NCI-H1048 (cell line): Measurements from ENCODE around the gene ZRSR2.

ENCODE experiments used
- DNase-seq: peaks from one replicate; lab custom pipeline; 2025; lab: John Stamatoyannopoulos, UW

The ZRSR2 gene

GRCh38 chrX:15854080-15854655 lies 63.9 kb downstream of the ZRSR2 start:
- DNase-seq: no peak

GRCh38 chrX:15854712-15855567 lies 64.7 kb downstream of the ZRSR2 start, which contains the start of gene AP1S2:
Gene AP1S2, minus strand, starts transcription at chrX:15854813. Its CDS starts 2,289 bp downstream, at chrX:15852524.
- DNase-seq: peak; percentile 96

GRCh38 chrX:15855568-15856221 lies 65.4 kb downstream of the ZRSR2 start:
- DNase-seq: no peak

DNA sequence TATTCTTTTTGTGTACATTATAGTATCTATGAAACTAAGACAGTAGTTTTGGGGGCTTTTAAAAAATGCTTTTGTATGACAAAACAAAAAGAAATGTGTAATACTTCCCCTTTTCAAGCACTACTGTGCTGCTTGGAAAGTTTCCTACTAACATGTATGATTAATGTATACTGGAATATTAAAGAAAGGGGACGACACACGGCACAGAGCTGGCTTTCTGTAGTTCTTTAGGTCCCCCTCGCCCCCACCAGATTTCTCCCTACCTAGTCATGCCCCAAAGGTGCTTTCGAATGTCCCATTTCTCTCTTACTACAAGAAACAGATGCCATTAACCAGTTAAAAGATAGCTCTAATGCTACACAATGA lies 65.9 kb downstream of the ZRSR2 start:
- DNase-seq: no peak

GRCh38 chrX:15856636-15857035 lies 66.4 kb downstream of the ZRSR2 start:
- DNase-seq: no peak

DNA sequence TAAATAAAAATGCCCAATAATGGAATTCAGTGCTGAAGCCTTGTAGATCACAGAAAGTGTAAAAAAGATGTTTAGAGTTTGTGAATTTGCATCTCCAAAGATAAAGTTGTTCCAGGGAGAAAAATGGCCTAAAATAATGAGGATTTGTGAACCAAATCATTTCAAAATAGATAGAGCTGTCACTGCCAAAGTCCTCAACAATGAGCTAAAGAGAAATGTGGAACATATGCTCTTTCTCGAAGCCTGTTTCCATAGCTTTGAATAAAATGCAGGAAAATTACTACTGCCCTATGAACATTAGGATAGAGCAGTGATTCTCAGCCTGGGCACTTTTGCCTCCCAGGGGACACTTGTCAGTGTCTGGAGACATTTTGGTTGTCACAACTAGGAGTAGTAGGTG lies 67.8 kb downstream of the ZRSR2 start:
- DNase-seq: no peak

DNA sequence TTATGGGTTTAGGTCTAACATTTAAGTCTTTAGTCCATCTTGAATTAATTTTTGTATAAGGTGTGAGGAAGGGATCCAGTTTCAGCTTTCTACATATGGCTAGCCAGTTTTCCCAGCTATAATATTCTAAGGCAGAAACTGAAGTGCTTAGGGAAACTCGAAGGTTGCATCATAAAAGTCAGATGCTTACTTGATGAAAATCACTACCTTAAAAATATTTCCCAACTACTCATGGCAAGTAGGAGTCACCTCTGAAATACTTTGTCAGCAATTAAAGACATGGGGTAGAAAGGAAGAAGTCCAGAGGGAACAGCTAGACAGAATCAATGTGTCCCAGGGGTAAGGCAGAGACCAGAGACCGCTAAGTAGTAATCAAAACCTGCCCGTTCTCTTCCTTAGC lies 70.6 kb downstream of the ZRSR2 start:
- no peak for DNase-seq

DNA sequence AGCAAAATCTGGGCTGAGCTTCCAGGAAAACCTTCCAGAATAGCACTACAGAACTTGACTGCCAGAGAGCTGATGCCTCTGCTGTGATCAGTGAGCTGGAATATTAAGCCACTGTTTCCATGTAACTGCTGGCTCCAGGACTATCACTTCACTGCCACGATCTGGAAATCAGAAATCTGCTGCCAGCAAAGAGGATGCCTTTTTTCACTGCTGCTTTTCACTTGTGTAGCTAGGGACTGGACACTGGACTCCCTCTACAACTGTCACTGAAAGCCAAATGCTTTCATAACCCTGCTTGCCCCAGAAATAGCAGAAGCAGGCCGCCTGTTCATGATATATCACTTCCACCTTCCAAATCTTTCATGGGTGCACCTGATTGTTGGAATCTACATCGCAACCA lies 73.7 kb downstream of the ZRSR2 start:
- DNase-seq: no peak

DNA sequence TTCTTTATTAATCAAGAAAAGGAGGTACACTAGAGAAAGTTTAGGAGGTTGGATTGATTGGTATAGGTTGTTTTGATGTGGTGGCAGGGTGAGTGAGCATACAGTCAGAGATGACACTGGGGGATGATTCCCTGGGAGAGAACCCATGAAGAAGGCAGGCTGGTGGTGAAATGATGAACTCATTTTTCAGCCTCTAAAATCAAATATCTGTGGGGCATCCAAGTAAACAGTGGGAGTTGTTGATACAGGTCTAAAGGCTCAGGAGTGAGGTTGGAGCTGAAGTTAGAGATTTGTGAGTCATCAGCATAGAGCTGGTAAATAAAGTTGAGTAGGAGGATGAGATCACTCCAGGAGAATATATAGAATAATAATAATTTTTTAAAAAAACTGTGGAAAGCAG lies 74.3 kb downstream of the ZRSR2 start:
- DNase-seq: no peak

GRCh38 chrX:15866147-15866546 lies 75.9 kb downstream of the ZRSR2 start:
- DNase-seq: no peak

GRCh38 chrX:15869695-15870094 lies 79.4 kb downstream of the ZRSR2 start:
- DNase-seq: no peak

DNA sequence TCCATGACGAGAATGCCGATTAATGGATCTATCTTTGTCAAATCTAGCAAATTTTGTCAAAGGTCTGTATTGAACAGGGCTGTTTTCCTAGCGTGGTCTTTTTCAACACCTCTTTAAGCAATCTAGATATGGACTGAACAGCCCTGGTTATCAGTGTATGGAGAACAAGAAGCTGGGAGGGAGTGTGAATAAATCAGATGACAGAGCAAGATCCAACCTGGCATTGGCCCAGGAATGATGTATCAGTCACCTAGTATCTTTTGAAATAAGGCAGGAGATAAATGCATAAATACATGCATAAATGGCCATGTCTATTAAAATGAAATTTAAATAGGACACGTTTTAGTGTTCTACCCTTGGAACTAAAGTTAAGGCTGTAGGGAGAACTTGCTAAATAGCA lies 80.0 kb downstream of the ZRSR2 start:
- no peak for DNase-seq
